HG03378 (cell line): ENCODE measurements around the gene AFAP1L2.
"Not testable (repeated sequence)": the region's sequence is repeated elsewhere in the genome, so short reads cannot be mapped to it uniquely, and the experiment has no call there.

Experiments
- ATAC-seq: cut with Tn5 transposase; IDR thresholded peaks from one replicate; pipeline ENCODE4 v1.9.1; 2021; ENCODE audit warnings: mild to moderate bottlenecking, moderate library complexity; ENCODE audit not compliant: unreplicated experiment

AFAP1L2 gene

GRCh38 chr10:114364726-114365125 lies 39.6 kb downstream of the AFAP1L2 start:
- ATAC-seq, result no peak

GRCh38 chr10:114363745-114364454 lies 40.4 kb downstream of the AFAP1L2 start:
- ATAC-seq, result no peak

GRCh38 chr10:114362826-114363355 lies 41.4 kb downstream of the AFAP1L2 start:
- ATAC-seq, result no peak

GRCh38 chr10:114359953-114360345 lies 44.4 kb downstream of the AFAP1L2 start:
- ATAC-seq, result no peak

- ATAC-seq, result no peak
Observed at GRCh38 chr10:114359041-114359952, 45.0 kb downstream of the AFAP1L2 start.

- no peak for ATAC-seq
Observed at GRCh38 chr10:114357515-114357996, 46.7 kb downstream of the AFAP1L2 start.

- no peak for ATAC-seq
Observed at GRCh38 chr10:114356751-114357514, 47.4 kb downstream of the AFAP1L2 start.

GRCh38 chr10:114356126-114356525 lies 48.2 kb downstream of the AFAP1L2 start:
- ATAC-seq, result no peak

- ATAC-seq, result no peak
Observed at GRCh38 chr10:114353383-114353782, 50.9 kb downstream of the AFAP1L2 start.

- no peak for ATAC-seq
Observed at GRCh38 chr10:114352653-114353298, 51.5 kb downstream of the AFAP1L2 start.

GRCh38 chr10:114350751-114351150 lies 53.6 kb downstream of the AFAP1L2 start:
- ATAC-seq, result no peak

- no peak for ATAC-seq
Observed at GRCh38 chr10:114349522-114350215, 54.6 kb downstream of the AFAP1L2 start.

- ATAC-seq, result not testable (repeated sequence)
Observed at GRCh38 chr10:114349071-114349470, 55.2 kb downstream of the AFAP1L2 start.

GRCh38 chr10:114347791-114348190 lies 56.5 kb downstream of the AFAP1L2 start:
- no peak for ATAC-seq

- ATAC-seq, result no peak
Observed at GRCh38 chr10:114347241-114347640, 57.1 kb downstream of the AFAP1L2 start.

GRCh38 chr10:114346176-114347031 lies 57.9 kb downstream of the AFAP1L2 start:
- no peak for ATAC-seq

- no peak for ATAC-seq
Observed at GRCh38 chr10:114345701-114346100, 58.6 kb downstream of the AFAP1L2 start.

- ATAC-seq, result no peak
Observed at GRCh38 chr10:114343623-114344505, 60.4 kb downstream of the AFAP1L2 start.
